H1 (cell line): Measurements from ENCODE around the gene GRID1. TPM values are rescaled to one million over a fixed set of nuclear protein-coding genes. Genes with fewer than 3 reads are reported as not detected.

Experiments
- CTCF ChIA-PET: fragments of 300-600 bp; sonication (Branson Sonifier 250); formaldehyde crosslinking; loops from one replicate; lab custom pipeline; 2021; ENCODE audit not compliant: partially characterized antibody; lab: Charles Lee
- POLR2A ChIA-PET: fragments of 300-600 bp; sonication (Branson Sonifier 250); formaldehyde crosslinking; loops from one replicate; lab custom pipeline; 2021; ENCODE audit warnings: inconsistent platforms; ENCODE audit not compliant: partially characterized antibody; lab: Charles Lee
- DNase-seq, 2 experiments: peaks; one replicate each; pipeline versions ENCODE4 v3.0.0 to v3.0.0-alpha.2; 2010 to 2022; ENCODE audit warnings: low spot score in 2 of 2, low read depth in 1 of 2, mixed read lengths in 1 of 2
- FAIRE-seq: peaks from 2 replicates; lab custom pipeline; 2011; peaks lifted over from hg19 to GRCh38; lab: Jason Lieb, UNC
- H2AFZ ChIP-seq: 2 replicates; pipeline ENCODE4 v1.8.1; 2012; ENCODE audit warnings: low read length, inconsistent platforms
- H2AK5ac ChIP-seq: 2 replicates; pipeline ENCODE4 v1.6.1; 2013; ENCODE audit warnings: low read depth, low read length
- H2BK120ac ChIP-seq: replicated peaks from 2 replicates; pipeline ENCODE3; 2013; ENCODE audit warnings: low read depth, low read length, inconsistent platforms
- H2BK12ac ChIP-seq: 2 replicates; pipeline ENCODE4 v1.6.1; 2013; ENCODE audit warnings: low read depth, low read length
- H2BK15ac ChIP-seq: 2 replicates; pipeline ENCODE4 v1.6.1; 2013; ENCODE audit warnings: low read length
- H2BK20ac ChIP-seq: 2 replicates; pipeline ENCODE4 v1.6.1; 2013; ENCODE audit warnings: low read length
- H2BK5ac ChIP-seq: 2 replicates; pipeline ENCODE4 v1.6.1; 2013; ENCODE audit warnings: low read depth, low read length
- H3K14ac ChIP-seq: 2 replicates; pipeline ENCODE4 v1.6.1; 2013; ENCODE audit warnings: inconsistent platforms; ENCODE audit not compliant: insufficient read length
- H3K18ac ChIP-seq: 2 replicates; pipeline ENCODE4 v1.6.1; 2013; ENCODE audit warnings: low read length; ENCODE audit errors: extremely low read depth
- H3K23ac ChIP-seq: 2 replicates; pipeline ENCODE4 v1.6.1; 2013; ENCODE audit warnings: inconsistent platforms; ENCODE audit not compliant: insufficient read length
- H3K23me2 ChIP-seq: 2 replicates; pipeline ENCODE4 v1.6.1; 2013; ENCODE audit warnings: low read depth, low read length
- H3K27ac ChIP-seq: 2 replicates; pipeline ENCODE4 v1.6.1; 2011; ENCODE audit warnings: low read depth, low read length, inconsistent platforms
- H3K27me3 ChIP-seq, 4 experiments: replicated peaks in 1 of 4; 1 replicate in 1 of 4; 2 replicates in 3 of 4; pipeline versions ENCODE4 v1.6.1 to v1.8.1; 2011 to 2013; ENCODE audit warnings: low read length in 3 of 4, mild to moderate bottlenecking in 3 of 4, inconsistent platforms in 2 of 4, mixed read lengths in 2 of 4, moderate library complexity in 1 of 4; ENCODE audit not compliant: control insufficient read depth in 3 of 4, insufficient read depth in 3 of 4; ENCODE audit errors: extremely low read depth in 1 of 4
- H3K36me3 ChIP-seq, 4 experiments: 2 replicates each; pipeline versions ENCODE4 v1.6.1 to v1.8.1; 2011 to 2013; ENCODE audit warnings: mild to moderate bottlenecking in 4 of 4, low read length in 3 of 4, moderate library complexity in 2 of 4, control low read depth in 1 of 4, inconsistent platforms in 1 of 4; ENCODE audit not compliant: insufficient read depth in 4 of 4, control insufficient read depth in 2 of 4
- H3K4ac ChIP-seq: replicated peaks from 2 replicates; pipeline ENCODE3; 2013; ENCODE audit warnings: low read length, low read depth, mixed read lengths, inconsistent platforms; ENCODE audit not compliant: insufficient read length
- H3K4me1 ChIP-seq, 4 experiments: replicated peaks in 1 of 4; 1 replicate in 1 of 4; 2 replicates in 3 of 4; pipeline versions ENCODE4 v1.6.1 to v1.8.1; 2011 to 2013; ENCODE audit warnings: low read length in 3 of 4, inconsistent platforms in 2 of 4, mixed read lengths in 1 of 4; ENCODE audit not compliant: insufficient read depth in 4 of 4, control insufficient read depth in 3 of 4
- H3K4me2 ChIP-seq, 2 experiments: 2 replicates each; pipeline versions ENCODE4 v1.6.1 to v1.8.1; 2011 to 2013; ENCODE audit warnings: low read depth in 2 of 2, low read length in 2 of 2, control low read depth in 1 of 2, inconsistent platforms in 1 of 2, mild to moderate bottlenecking in 1 of 2; ENCODE audit not compliant: insufficient read depth in 1 of 2
- H3K4me3 ChIP-seq, 4 experiments: fragments of 200-600, 300-600 bp in 1 of 4; sonication (generic), shearing (Covaris generic), sonication (Bioruptor Twin) in 1 of 4; 2 replicates each; pipeline versions ENCODE4 v1.5.1 to v1.8.1; 2011 to 2016; ENCODE audit warnings: low read length in 4 of 4, low read depth in 3 of 4, control low read depth in 2 of 4, inconsistent platforms in 2 of 4, mild to moderate bottlenecking in 2 of 4, mixed read lengths in 1 of 4, moderate library complexity in 1 of 4; ENCODE audit not compliant: insufficient read depth in 2 of 4; ENCODE audit errors: extremely low read depth in 1 of 4
- H3K56ac ChIP-seq: replicated peaks from 2 replicates; pipeline ENCODE3; 2013; ENCODE audit warnings: low read depth, mild to moderate bottlenecking, mixed read lengths, low read length, inconsistent platforms; ENCODE audit not compliant: insufficient read length
- H3K79me1 ChIP-seq: 2 replicates; pipeline ENCODE4 v1.6.1; 2013; ENCODE audit warnings: low read depth, low read length, control low read depth
- H3K79me2 ChIP-seq, 2 experiments: 2 replicates each; pipeline versions ENCODE4 v1.6.1 to v1.8.1; 2012 to 2013; ENCODE audit warnings: low read length in 2 of 2, mild to moderate bottlenecking in 2 of 2, inconsistent platforms in 1 of 2; ENCODE audit not compliant: insufficient read depth in 2 of 2, control insufficient read depth in 1 of 2
- H3K9ac ChIP-seq, 4 experiments: replicated peaks in 1 of 4; 1 replicate in 1 of 4; 2 replicates in 3 of 4; pipeline versions ENCODE4 v1.6.1 to v1.8.1; 2011 to 2013; ENCODE audit warnings: low read depth in 3 of 4, low read length in 3 of 4, control low read depth in 2 of 4, mild to moderate bottlenecking in 2 of 4, moderate library complexity in 2 of 4, inconsistent platforms in 1 of 4; ENCODE audit errors: extremely low read depth in 1 of 4
- H3K9me3 ChIP-seq, 2 experiments: 2 replicates each; pipeline versions ENCODE4 v1.6.1 to v1.8.1; 2012 to 2013; ENCODE audit warnings: mild to moderate bottlenecking in 2 of 2, moderate library complexity in 2 of 2, control low read depth in 1 of 2, inconsistent platforms in 1 of 2, low read depth in 1 of 2, low read length in 1 of 2, mixed read lengths in 1 of 2; ENCODE audit not compliant: insufficient read depth in 2 of 2
- H4K20me1 ChIP-seq, 2 experiments: replicated peaks in 1 of 2; 2 replicates each; pipeline versions ENCODE3 to v1.8.1; 2011 to 2013; ENCODE audit warnings: inconsistent platforms in 2 of 2, low read length in 2 of 2, mild to moderate bottlenecking in 1 of 2; ENCODE audit not compliant: insufficient read depth in 2 of 2, control insufficient read depth in 1 of 2
- H4K5ac ChIP-seq: 2 replicates; pipeline ENCODE4 v1.6.1; 2013; ENCODE audit warnings: low read length, low read depth, mixed read lengths, inconsistent platforms; ENCODE audit not compliant: insufficient read length
- H4K8ac ChIP-seq: 2 replicates; pipeline ENCODE4 v1.8.0; 2013; ENCODE audit warnings: mild to moderate bottlenecking, moderate library complexity, low read length, inconsistent platforms; ENCODE audit not compliant: insufficient read depth; ENCODE audit errors: extremely low read depth
- H4K91ac ChIP-seq: replicated peaks from 2 replicates; pipeline ENCODE3; 2013; ENCODE audit warnings: low read length, mixed read lengths, inconsistent platforms; ENCODE audit not compliant: insufficient read length
- ATF2 ChIP-seq: IDR thresholded peaks from 2 replicates; pipeline ENCODE4 v1.6.1; 2012; ENCODE audit warnings: low read length, inconsistent platforms
- CHD1 ChIP-seq: IDR thresholded peaks from 2 replicates; pipeline ENCODE4 v1.6.1; 2012; ENCODE audit warnings: low read depth, low read length, improper control_type of control experiment
- GTF2F1 ChIP-seq: IDR thresholded peaks from 2 replicates; pipeline ENCODE4 v1.6.1; 2012; ENCODE audit warnings: low read depth, low read length, improper control_type of control experiment, borderline replicate concordance
- HDAC6 ChIP-seq: IDR thresholded peaks from one replicate; pipeline ENCODE4 v1.7.1; 2012; ENCODE audit warnings: low read depth, mild to moderate bottlenecking, inconsistent platforms, low read length, moderate library complexity
- KDM1A ChIP-seq: fragments of 200-600, 300-600 bp; sonication (generic); IDR thresholded peaks from 2 replicates; pipeline ENCODE4 v1.7.1; 2016; ENCODE audit warnings: mild to moderate bottlenecking, low read length, borderline replicate concordance
- MAFK ChIP-seq: IDR thresholded peaks from 2 replicates; pipeline ENCODE4 v1.6.1; 2012; ENCODE audit warnings: low read depth, mild to moderate bottlenecking, improper control_type of control experiment, low read length
- NANOG ChIP-seq: IDR thresholded peaks from 2 replicates; pipeline ENCODE4 v1.6.1; 2011; ENCODE audit warnings: low read length, low read depth, mild to moderate bottlenecking, inconsistent platforms; ENCODE audit not compliant: insufficient read depth, poor library complexity, severe bottlenecking
- RXRA ChIP-seq: IDR thresholded peaks from 2 replicates; pipeline ENCODE4 v1.6.1; 2011; ENCODE audit warnings: low read depth, mild to moderate bottlenecking, low read length, moderate library complexity; ENCODE audit not compliant: insufficient read depth
- SIN3A ChIP-seq, 2 experiments: IDR thresholded peaks in 1 of 2; conservative IDR thresholded peaks in 1 of 2; 2 replicates each; pipeline ENCODE4 v1.6.1; 2011 to 2012; ENCODE audit warnings: low read length in 2 of 2, improper control_type of control experiment in 1 of 2, low read depth in 1 of 2, mild to moderate bottlenecking in 1 of 2
- SIX5 ChIP-seq: IDR thresholded peaks from 2 replicates; pipeline ENCODE4 v1.6.1; 2011; ENCODE audit warnings: mild to moderate bottlenecking, low read depth, low read length
- SP2 ChIP-seq: IDR thresholded peaks from 2 replicates; pipeline ENCODE4 v1.6.1; 2012; ENCODE audit warnings: mild to moderate bottlenecking, low read length, inconsistent platforms
- WGBS, 2 experiments: shearing (Covaris generic) in 1 of 2; methylation state at CpG; one replicate each; pipeline versions ENCODE4 v1.1.6 to v1.1.7; 2013 to 2015; ENCODE audit warnings: low lambda C conversion rate in 2 of 2, mixed read lengths in 2 of 2, inconsistent platforms in 1 of 2, low coverage in 1 of 2, missing lambda C conversion rate in 1 of 2; ENCODE audit not compliant: insufficient replicate concordance in 2 of 2, insufficient coverage in 1 of 2, insufficient read length in 1 of 2; ENCODE audit errors: extremely low coverage in 1 of 2, missing lambda C conversion rate in 1 of 2; 5-methylcytosine and 5-hydroxymethylcytosine counted together
- polyA plus RNA-seq, 7 experiments: library from polyadenylated mRNA; depleted of rRNA in 3 of 7; stranded (reverse) in 5 of 7; unstranded in 2 of 7; fragments of >200 nt in 5 of 7; fragments of 200-250 nt in 2 of 7; gene quantifications; 1 replicate in 5 of 7; 2 replicates in 1 of 7; 4 replicates in 1 of 7; pipeline versions ENCODE4 v1.2.1 to v1.2.3, GENCODE V29; 2011 to 2013; ENCODE audit warnings: missing spikeins in 2 of 7, mixed read lengths in 2 of 7
- total RNA-seq: library from RNA; stranded (reverse); fragmentation: NEBNext Ultra II Directional; extraction: Animal tissue kit (Norgen Biotek cat#: 25700); gene quantifications from 2 replicates; pipeline ENCODE4 v1.2.1, GENCODE V29; 2021

GRID1 gene
- total and polyA plus RNA-seq, 2 of the 8 experiments (the other 6 are each of a cell fraction or from before 2014, with no cell fraction given): 0.22 to 0.30 TPM

GRCh38 chr10:85611746-85612377 lies 754.7 kb downstream of the GRID1 start:
- H3K4ac ChIP-seq: no peak overlapping the region
- ChIA-PET CTCF (interaction anchor here (0.6 to 3.2 kb wide), 12 partner anchors 8 to 896 kb away, joined by 3 to 19 read pairs (median 4); no protein-coding TSS in a partner anchor), POLR2A (no interaction called here)
- H3K23me2 ChIP-seq: no peaks in the 10 kb centered on the region
- no peak overlapping the region for H4K8ac ChIP-seq
- peak in 1 of 2 experiments; percentile 7 for DNase-seq
- H3K9ac ChIP-seq: no peak overlapping the region
- no peak overlapping the region for H3K56ac ChIP-seq
- no peaks in the 10 kb centered on the region for H3K4me1 ChIP-seq
- H4K5ac ChIP-seq: no peak overlapping the region
- FAIRE-seq: no peak
- H3K9me3 ChIP-seq: no peaks in the 10 kb centered on the region
- no peak overlapping the region for H2BK12ac ChIP-seq
- no peak overlapping the region for H2BK15ac ChIP-seq
- H3K36me3 ChIP-seq: no peaks in the 10 kb centered on the region
- WGBS, 2 experiments: 82% methylated on average over 7 of the region's 7 CpGs; no CpG with 5 or more reads in 1 of the 2 experiments
- no peak overlapping the region for H3K14ac ChIP-seq
- no peak overlapping the region for H3K27ac ChIP-seq
- no peak overlapping the region for H4K91ac ChIP-seq
- H4K20me1 ChIP-seq: no peaks in the 10 kb centered on the region
- H2BK5ac ChIP-seq: no peak overlapping the region
- no peaks in the 10 kb centered on the region for H3K79me1 ChIP-seq
- H3K4me2 ChIP-seq: no peak overlapping the region
- no peak overlapping the region for H2BK20ac ChIP-seq
- no peaks in the 10 kb centered on the region for H3K27me3 ChIP-seq
- H3K4me3 ChIP-seq: no peak overlapping the region
- no peaks in the 10 kb centered on the region for H3K79me2 ChIP-seq
- H3K23ac ChIP-seq: no peak overlapping the region
- H3K18ac ChIP-seq: no peak overlapping the region
- H2AK5ac ChIP-seq: no peak overlapping the region
- H2BK120ac ChIP-seq: no peak overlapping the region
- no peak overlapping the region for H2AFZ ChIP-seq
- TF ChIP-seq SIX5 (no peak), MAFK (no peak), KDM1A (no peak), CHD1 (no peak), SIN3A (conservative IDR thresholded peaks at IDR 0.05 in 1 of 2, IDR thresholded peaks at IDR 0.05 in 1 of 2; ENCODE audit: low read depth in 1 of 2, low read length in 2 of 2) (no peak), SP2 (no peak), GTF2F1 (no peak), RXRA (no peak), HDAC6 (no peak), NANOG (no peak), ATF2 (no peak)
